B cell (primary cell): ENCODE data around the gene SEC16A. TPM values are rescaled to one million over a fixed set of nuclear protein-coding genes. Genes with fewer than 3 reads are reported as not detected.
"Not testable (repeated sequence)": the region's sequence is repeated elsewhere in the genome, so short reads cannot be mapped to it uniquely, and the experiment has no call there.

Source experiments
- ATAC-seq: fragments of 200-7000 bp; cut with Tn5 transposase; one replicate; pipeline ENCODE4 v1.10.0; 2021; ENCODE audit warnings: low read depth, mild to moderate bottlenecking, moderate number of reproducible peaks, moderate library complexity
- CTCF ChIA-PET: fragments of 350-600 bp; sonication (Branson Sonifier 250); formaldehyde crosslinking; loops from one replicate; lab custom pipeline; 2021; ENCODE audit warnings: antibody characterized with exemption, inconsistent platforms; lab: Charles Lee
- POLR2A ChIA-PET: fragments of 350-600 bp; sonication (Branson Sonifier 250); formaldehyde crosslinking; loops from one replicate; lab custom pipeline; 2021; ENCODE audit warnings: antibody characterized with exemption; lab: Charles Lee
- DNase-seq: peaks from one replicate; pipeline ENCODE4 v3.0.0; 2013
- H2AFZ ChIP-seq: 2 replicates; pipeline ENCODE4 v1.6.1; 2012; ENCODE audit warnings: mild to moderate bottlenecking, low read depth, low read length; ENCODE audit not compliant: insufficient read depth, poor library complexity, severe bottlenecking
- H3K27ac ChIP-seq, 2 donors: 1 replicate in 1 of 2; 2 replicates in 1 of 2; pipeline ENCODE4 v1.5.1; 2012 to 2013; ENCODE audit warnings: low read length in 2 of 2, mild to moderate bottlenecking in 2 of 2, moderate library complexity in 1 of 2
- H3K27me3 ChIP-seq, 4 experiments: fragments of 200-600 bp in 1 of 4; sonication (generic) in 1 of 4; replicated peaks in 1 of 4; 1 replicate in 2 of 4; 2 replicates in 2 of 4; pipeline versions ENCODE4 v1.6.1 to v1.7.0; 2013 to 2016; ENCODE audit warnings: low read length in 3 of 4, mild to moderate bottlenecking in 2 of 4, mixed read lengths in 1 of 4, moderate library complexity in 1 of 4; ENCODE audit not compliant: insufficient read depth in 4 of 4, control insufficient read depth in 3 of 4; ENCODE audit errors: control extremely low read depth in 1 of 4
- H3K36me3 ChIP-seq, 2 experiments: replicated peaks in 1 of 2; 1 replicate in 1 of 2; 2 replicates in 1 of 2; pipeline versions ENCODE4 v1.6.1 to v1.7.1; 2013; ENCODE audit warnings: low read length in 1 of 2; ENCODE audit not compliant: insufficient read depth in 2 of 2, control insufficient read depth in 1 of 2; ENCODE audit errors: control extremely low read depth in 1 of 2, extremely low read depth in 1 of 2
- H3K4me1 ChIP-seq, 2 donors: fragments of 200-600 bp in 1 of 2; sonication (generic) in 1 of 2; 1 replicate in 1 of 2; 2 replicates in 1 of 2; pipeline versions ENCODE4 v1.5.1 to v1.6.1; 2013 to 2017; ENCODE audit warnings: low read length in 2 of 2; ENCODE audit not compliant: control insufficient read depth in 2 of 2, insufficient read depth in 2 of 2
- H3K4me2 ChIP-seq: replicated peaks from 2 replicates; pipeline ENCODE3; 2012; ENCODE audit warnings: mild to moderate bottlenecking, low read depth, low read length; ENCODE audit not compliant: poor library complexity, severe bottlenecking
- H3K4me3 ChIP-seq, 5 experiments: fragments of 200-600 bp in 1 of 5; sonication (generic) in 1 of 5; 1 replicate in 3 of 5; 2 replicates in 2 of 5; pipeline versions ENCODE4 v1.5.1 to v1.7.0; 2011 to 2016; ENCODE audit warnings: low read length in 4 of 5, mild to moderate bottlenecking in 4 of 5, low read depth in 2 of 5, control low read depth in 1 of 5, moderate library complexity in 1 of 5; ENCODE audit not compliant: insufficient read depth in 1 of 5; ENCODE audit errors: control extremely low read depth in 1 of 5, extremely low read depth in 1 of 5
- H3K79me2 ChIP-seq: fragments of 200-600 bp; sonication (generic); one replicate; pipeline ENCODE4 v1.6.0; 2016; ENCODE audit warnings: low read length; ENCODE audit not compliant: control insufficient read depth, insufficient read depth
- H3K9ac ChIP-seq: fragments of 200-600 bp; sonication (generic); 2 replicates; pipeline ENCODE4 v1.6.1; 2017; ENCODE audit warnings: mild to moderate bottlenecking, low read length, moderate library complexity
- H3K9me3 ChIP-seq, 3 donors: one replicate each; pipeline versions ENCODE4 v1.6.1 to v1.7.1; 2013; ENCODE audit warnings: low read length in 2 of 3; ENCODE audit not compliant: control insufficient read depth in 2 of 3, insufficient read depth in 1 of 3; ENCODE audit errors: control extremely low read depth in 1 of 3
- H4K20me1 ChIP-seq: 2 replicates; pipeline ENCODE4 v1.6.0; 2012; ENCODE audit warnings: mild to moderate bottlenecking, low read length; ENCODE audit not compliant: insufficient read depth, control insufficient read depth, poor library complexity, severe bottlenecking
- H3K27ac Mint-ChIP-seq: one replicate; pipeline ENCODE4 v1.8.0; 2021; ENCODE audit warnings: mixed read lengths
- H3K27me3 Mint-ChIP-seq: one replicate; pipeline ENCODE4 v1.8.0; 2021; ENCODE audit warnings: mixed read lengths
- H3K4me1 Mint-ChIP-seq: one replicate; pipeline ENCODE4 v1.8.0; 2021; ENCODE audit warnings: mixed read lengths
- H3K4me3 Mint-ChIP-seq: one replicate; pipeline ENCODE4 v1.8.0; 2021; ENCODE audit warnings: mixed read lengths
- H3K9me3 Mint-ChIP-seq: one replicate; pipeline ENCODE4 v1.8.0; 2022; ENCODE audit warnings: mixed read lengths; ENCODE audit not compliant: insufficient read depth
- WGBS: methylation state at CpG from one replicate; pipeline ENCODE4 v1.1.5; 2013; ENCODE audit warnings: missing lambda C conversion rate; ENCODE audit not compliant: insufficient coverage; 5-methylcytosine and 5-hydroxymethylcytosine counted together
- intact Hi-C: fragments of 100-400 bp; cut with micrococcal nuclease; formaldehyde crosslinking; loops from one replicate; pipeline ENCODE4 v1.10.0; 2022
- polyA plus RNA-seq: library from polyadenylated mRNA; depleted of rRNA; stranded (reverse); fragments of >200 nt; gene quantifications from 2 replicates; pipeline ENCODE4 v1.2.3, GENCODE V29; 2012
- total RNA-seq, 2 donors: library from RNA; stranded (reverse); fragments of 120-200 nt in 1 of 2; gene quantifications; 1 replicate in 1 of 2; 2 replicates in 1 of 2; pipeline versions ENCODE4 v1.2.3 to v1.2.4, GENCODE V29; 2013 to 2022

SEC16A gene
- total and polyA plus RNA-seq, 2 donors (not counting 1 experiment from before 2014, with no cell fraction given), result 31.7 to 73.4 TPM

- ATAC-seq, H3K9ac ChIP-seq, H2AFZ ChIP-seq, H3K4me3 ChIP-seq, CTCF ChIA-PET, H3K4me2 ChIP-seq, DNase-seq, H3K9me3 ChIP-seq, intact Hi-C loops, H3K27ac Mint-ChIP-seq, H3K27me3 ChIP-seq, H3K9me3 Mint-ChIP-seq, H3K27ac ChIP-seq, H3K27me3 Mint-ChIP-seq, H3K4me3 Mint-ChIP-seq: not testable (repeated sequence)
- H3K4me1 ChIP-seq, result peaks cover 49 to 61% of the 10 kb centered on the region in 2 donors
- peaks cover 49% of the 10 kb centered on the region for H3K79me2 ChIP-seq
- WGBS, result 99% methylated on average over 20 of the region's 28 CpGs
- POLR2A ChIA-PET, result interaction anchor here (0.7 kb wide), 1 partner anchor 132 kb away, joined by 3 read pairs; no protein-coding TSS in a partner anchor
- H3K4me1 Mint-ChIP-seq, result peaks cover 62% of the 10 kb centered on the region
- peaks cover 32% of the 10 kb centered on the region for H4K20me1 ChIP-seq
- peaks cover 0 to 29% of the 10 kb centered on the region in 2 experiments for H3K36me3 ChIP-seq
Measured at GRCh38 chr9:136407061-136407460, 75.8 kb downstream of the SEC16A start.

GRCh38 chr9:136405904-136406303 is 76.9 kb downstream of the SEC16A start:
- H3K27me3 ChIP-seq, H3K9ac ChIP-seq, H2AFZ ChIP-seq, ATAC-seq, DNase-seq, H3K4me2 ChIP-seq, H3K4me3 ChIP-seq, H3K9me3 ChIP-seq, H3K9me3 Mint-ChIP-seq, intact Hi-C loops, H3K4me3 Mint-ChIP-seq, H3K27ac Mint-ChIP-seq, H3K27ac ChIP-seq, H3K27me3 Mint-ChIP-seq, POLR2A ChIA-PET: not testable (repeated sequence)
- CTCF ChIA-PET, result interaction anchor here (0.6 to 1.0 kb wide), 2 partner anchors 43 to 548 kb away, joined by 3 read pairs; partner anchors contain the start of gene DNLZ
- WGBS, result 97% methylated on average over 10 of the region's 10 CpGs
- H3K4me1 Mint-ChIP-seq, result peaks cover 54% of the 10 kb centered on the region
- Histone ChIP-seq H4K20me1 (peaks cover 20% of the 10 kb centered on the region), H3K36me3 (peaks cover 0 to 28% of the 10 kb centered on the region in 2 experiments), H3K79me2 (peaks cover 45% of the 10 kb centered on the region), H3K4me1 (peaks cover 39 to 50% of the 10 kb centered on the region in 2 donors)
